Activated CD4-positive, alpha-beta T cell treated with anti-CD3 and anti-CD28 coated beads, Interleukin-2, amount 50 U/mL, for 48 hours (primary cell): ENCODE results near the gene IER5.
"Not testable (repeated sequence)": the region's sequence is repeated elsewhere in the genome, so short reads cannot be mapped to it uniquely, and the experiment has no call there.

Source experiments
- DNase-seq, 2 experiments: peaks; one replicate each; pipeline ENCODE4 v3.0.0-alpha.2; 2020

Gene IER5

DNA sequence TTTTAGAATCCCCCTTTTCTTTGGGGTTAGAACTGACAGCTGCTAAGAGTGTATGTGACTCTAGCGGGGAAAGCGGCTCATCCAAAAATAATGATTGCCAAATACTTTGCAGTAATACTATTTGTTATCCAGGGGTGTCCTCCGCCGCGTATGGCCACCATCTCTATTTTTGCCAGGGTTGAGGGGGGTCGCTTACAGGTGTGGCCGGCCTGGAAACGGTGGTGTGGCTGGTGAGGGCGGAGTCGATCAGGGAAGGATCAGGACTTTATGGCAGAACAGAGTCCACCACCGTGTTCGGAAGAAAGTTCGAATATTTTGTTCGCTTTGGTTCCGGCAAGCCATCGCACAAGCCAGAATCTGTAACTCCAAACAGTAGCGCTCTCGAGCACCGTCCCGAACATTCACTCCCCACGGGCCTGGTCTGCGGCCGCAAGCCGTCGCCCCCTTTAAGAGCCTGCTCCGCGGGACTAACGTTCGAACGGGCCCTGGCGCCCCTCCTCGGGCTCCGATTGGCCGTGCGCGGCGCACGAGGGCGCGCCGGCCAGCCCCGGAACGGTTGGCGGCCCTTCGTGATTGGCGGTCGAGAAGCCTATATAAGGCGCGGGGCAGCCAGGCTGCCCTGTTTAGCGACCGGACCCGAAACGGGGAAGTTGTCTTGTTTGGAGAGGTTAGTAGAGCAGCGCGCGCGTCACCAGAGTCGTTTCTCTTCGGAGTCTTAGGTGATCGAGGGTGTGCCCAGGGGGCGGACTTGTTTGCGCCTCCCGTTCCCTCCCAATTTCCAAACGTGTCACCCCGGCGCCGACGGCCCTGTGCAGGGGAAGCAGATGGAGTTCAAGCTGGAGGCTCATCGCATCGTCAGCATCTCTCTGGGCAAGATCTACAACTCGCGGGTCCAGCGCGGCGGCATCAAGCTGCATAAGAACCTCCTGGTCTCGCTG lies at the start of gene IER5:
TSS of gene IER5 (plus strand) at position 622 of the 938 bp plus-strand sequence. CDS start at position 825, 203 bp downstream.
- DNase-seq: peak; percentile 95 to 97

DNA sequence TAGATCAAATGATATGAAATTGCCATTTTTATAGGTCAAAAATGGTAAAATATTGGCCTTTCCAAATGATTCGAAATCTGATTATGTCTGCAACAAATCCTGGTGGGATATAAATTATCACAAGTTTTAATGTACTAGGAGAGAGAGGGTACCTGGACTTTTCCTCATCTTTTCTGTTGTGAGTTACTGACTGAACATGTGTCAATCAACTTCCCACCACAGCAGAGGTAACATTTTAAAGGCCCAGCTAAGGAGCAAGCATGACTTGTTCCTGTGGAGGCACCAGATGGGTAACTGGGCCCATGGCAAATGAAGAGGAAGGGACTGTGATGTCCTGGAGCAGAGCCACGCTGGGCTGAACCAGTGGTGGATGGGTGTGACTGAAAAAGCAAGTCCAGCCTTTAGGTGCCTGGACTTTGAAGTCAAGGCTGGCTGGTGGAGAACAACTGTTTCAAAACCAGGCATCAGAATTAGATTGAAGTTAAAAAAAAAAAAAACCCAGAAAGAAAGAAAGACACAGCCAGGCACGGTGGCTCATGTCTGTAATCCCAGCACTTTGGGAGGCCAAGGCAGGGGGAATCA lies 48.1 kb upstream of the IER5 start:
- DNase-seq: no peak

DNA sequence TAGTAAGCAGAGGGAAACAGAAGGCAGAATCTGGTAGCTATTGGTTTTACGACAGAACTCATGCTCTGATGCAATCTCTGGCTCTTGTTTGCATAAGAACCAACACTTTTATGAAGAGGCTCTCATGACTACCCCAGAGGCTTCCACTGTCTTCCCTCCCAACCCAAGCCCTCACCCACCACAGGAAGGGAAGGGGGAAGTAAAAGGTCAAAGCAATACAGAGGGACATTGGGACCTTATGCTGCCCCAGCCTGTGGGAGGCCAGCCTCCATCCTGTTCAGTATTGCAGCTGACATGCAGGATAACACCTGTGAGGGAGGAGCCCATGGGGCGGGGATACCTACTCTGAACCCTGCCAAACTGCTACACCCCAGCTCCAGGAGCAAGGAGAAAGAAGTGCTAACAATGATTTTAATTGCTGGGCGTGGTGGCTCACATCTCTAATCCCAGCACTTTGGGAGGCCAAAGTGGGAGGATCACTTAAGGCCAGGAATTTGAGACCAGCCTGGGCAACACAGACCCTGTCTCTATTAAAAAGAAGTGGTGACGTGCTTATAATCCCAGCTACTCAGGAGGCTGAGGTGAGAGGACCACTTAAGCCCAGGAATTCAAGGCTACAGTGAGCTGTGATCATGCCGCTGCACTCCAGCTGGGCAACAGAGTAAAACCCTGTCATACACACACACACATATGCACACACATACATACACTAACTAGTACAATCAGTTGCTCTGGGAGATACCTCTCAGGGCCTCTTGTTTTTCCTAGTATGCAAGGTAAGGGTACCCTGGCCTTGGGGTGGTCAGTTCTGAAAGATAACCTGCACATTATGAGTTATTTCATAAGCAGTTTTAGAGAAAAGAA lies 45.2 kb upstream of the IER5 start:
- no peak for DNase-seq

DNA sequence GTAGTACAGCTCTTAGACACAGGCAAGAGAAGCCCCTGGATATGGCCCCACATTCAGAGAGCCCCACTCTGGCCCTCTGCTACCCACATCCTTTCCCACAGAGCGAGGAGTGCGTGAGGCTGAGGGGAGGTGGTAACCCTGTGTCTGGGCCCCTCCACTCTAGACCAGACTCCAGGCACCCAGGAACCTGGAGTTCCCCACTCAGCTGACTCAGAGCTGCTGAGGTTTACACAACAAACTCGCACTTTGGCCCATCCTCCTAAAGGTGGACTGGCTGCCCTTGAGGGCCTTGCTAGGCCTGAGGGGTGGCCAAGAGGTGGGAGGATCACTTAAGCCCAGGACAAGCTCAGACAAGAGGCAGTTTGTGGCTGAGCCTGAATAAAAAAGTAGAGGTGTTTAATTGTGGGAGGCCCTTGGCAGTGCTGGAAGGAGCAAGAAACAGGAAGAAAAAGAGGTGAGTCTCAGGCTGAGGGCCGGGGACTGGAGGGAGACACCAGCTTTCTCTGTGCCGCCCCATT lies 44.0 kb upstream of the IER5 start:
- peak; percentile 59 to 66 for DNase-seq

DNA sequence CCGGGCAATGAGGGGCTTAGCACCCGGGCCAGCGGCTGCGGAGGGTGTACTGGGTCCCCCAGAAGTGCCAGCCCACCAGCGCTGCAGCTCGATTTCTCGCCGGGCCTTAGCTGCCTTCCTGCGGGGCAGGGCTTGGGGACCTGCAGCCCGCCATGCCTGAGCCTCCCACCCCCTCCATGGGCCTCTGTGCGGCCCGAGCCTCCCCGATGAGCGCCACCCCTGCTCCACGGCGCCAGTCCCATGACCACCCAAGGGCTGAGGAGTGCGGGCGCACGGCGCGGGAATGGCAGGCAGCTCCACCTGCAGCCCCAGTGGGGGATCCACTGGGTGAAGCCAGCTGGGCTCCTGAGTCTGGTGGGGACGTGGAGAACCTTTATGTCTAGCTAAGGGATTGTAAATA lies 42.6 kb upstream of the IER5 start:
- DNase-seq: not testable (repeated sequence)

DNA sequence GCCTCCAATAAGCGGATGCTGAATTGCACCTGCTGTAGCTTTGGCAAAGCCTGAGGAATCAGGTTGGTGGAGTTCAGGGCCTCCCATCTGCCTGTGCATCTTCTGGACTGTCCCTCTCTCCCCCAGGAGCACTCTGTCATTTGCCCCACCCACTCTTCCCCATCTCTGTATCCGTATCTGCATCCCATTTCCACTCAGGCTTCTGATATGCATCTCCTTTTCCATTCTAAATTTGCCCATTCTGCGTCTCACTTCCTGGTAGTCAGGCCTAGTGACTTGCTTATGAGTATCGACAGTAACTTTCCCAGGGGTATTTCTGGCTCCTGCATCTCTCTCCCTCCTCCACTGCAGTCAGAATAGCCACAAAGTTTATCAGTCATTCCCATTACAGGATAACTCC lies 39.1 kb upstream of the IER5 start:
- DNase-seq: no peak

DNA sequence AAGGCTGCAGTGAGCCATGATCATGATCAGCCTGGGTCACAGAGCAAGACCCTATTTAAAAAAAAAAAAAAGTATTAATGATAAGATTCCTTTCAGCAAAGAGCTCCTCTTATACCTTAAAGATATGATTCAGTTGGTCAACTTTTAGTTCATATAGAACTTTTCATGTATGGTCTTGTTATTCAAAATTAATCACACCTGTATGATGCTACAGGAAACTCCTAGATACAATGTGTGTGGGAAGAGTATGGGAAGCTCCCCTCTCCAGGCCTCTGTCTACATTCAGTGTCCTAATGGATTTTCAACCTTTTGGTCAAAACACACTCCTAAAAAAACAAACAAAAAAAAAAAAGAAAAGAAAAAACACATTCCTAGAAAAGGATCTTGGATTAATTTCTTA lies 37.6 kb upstream of the IER5 start:
- no peak for DNase-seq

DNA sequence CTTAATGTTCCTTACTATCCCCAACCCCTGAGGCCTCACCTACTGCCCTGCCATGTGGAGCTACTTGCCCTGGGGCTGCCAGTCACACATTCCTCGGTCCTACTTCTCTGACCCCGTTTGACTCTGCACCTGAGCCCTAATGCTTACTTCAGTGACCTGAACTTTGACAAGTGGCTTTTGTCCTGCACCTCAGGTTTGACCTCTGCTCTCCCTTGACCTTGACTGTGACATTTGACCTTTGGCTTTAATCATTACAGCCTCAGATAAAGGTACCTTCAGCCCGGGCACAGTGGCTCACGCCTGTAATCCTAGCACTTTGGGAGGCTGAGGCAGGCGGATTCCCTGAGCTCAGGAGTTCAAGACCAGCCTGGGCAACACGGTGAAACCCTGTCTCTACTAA lies 31.9 kb upstream of the IER5 start:
- DNase-seq: no peak

DNA sequence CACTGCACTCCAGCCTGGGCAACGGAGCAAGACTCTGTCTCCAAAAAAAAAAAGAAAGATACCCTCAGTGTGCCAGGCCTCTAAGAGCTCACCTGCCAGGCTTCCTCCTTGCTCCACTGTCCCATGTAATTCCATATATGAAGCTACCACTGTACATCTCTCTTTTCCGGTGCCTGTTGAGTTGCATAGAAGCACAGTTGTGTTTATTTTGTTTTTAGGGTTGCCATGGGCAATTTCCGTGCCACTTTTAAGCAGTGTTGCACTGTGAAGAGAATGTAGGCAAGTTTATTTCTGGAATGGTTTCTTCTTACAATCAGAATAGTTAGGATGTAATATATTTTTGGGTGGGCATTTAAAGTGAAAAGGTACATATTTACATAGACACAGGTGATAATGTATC lies 31.4 kb upstream of the IER5 start:
- no peak for DNase-seq

DNA sequence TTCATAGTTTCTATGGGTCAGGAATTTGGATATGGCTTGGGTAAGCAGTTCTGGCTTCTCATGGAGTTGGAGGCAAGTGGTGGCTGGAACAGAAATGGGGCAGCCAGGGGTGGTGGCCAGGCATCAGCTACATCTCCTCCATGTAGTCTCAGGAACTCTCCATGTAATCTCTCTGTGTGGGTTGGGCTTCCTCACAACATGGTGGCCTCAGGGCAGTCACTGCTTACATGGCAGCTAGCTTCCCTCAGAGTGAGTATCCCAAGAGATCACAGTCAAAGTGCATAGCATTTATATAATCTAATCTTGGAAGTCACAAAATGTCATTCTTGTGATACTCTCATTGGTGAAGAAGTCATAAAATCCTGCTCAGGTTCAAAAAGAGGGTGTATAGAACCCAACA lies 29.1 kb upstream of the IER5 start:
- no peak for DNase-seq

DNA sequence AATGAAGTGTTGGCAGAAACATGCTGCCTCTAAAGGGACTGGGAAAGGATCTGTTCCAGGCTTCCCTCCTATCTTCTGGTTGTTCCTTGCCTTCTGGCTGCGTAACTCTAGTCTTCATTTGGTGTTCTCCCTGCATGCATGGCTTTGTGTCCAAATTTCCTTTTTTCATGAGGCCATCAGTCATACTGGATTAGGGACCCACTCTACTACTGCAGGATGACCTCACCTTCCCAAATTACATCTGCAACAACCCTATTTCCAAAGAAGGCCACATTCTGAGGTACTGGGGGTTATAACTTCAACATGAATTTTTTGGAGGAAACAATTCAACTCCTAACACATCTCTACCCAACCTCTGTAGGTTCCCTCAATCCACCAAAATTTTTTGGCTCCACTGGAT lies 28.4 kb upstream of the IER5 start:
- no peak for DNase-seq

DNA sequence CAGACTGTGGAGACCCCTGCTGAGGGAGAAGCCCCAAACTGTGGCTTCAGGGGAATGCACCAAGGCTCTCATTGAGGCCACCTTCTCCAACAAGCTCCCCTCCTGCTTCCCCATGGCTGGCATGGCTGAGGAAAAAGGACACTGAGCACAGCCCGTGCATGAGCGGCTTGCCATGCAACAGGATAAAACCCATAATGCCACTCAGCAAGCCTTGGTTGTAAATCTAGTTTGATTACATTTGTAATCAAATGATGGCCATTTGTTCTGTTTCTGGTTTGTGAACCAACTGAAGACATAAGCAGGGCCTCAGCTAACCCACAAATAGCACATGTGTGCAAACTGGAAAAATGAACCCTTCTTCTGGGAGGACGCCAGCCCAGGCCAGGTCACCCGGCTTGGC lies 27.6 kb upstream of the IER5 start:
- not testable (repeated sequence) for DNase-seq

DNA sequence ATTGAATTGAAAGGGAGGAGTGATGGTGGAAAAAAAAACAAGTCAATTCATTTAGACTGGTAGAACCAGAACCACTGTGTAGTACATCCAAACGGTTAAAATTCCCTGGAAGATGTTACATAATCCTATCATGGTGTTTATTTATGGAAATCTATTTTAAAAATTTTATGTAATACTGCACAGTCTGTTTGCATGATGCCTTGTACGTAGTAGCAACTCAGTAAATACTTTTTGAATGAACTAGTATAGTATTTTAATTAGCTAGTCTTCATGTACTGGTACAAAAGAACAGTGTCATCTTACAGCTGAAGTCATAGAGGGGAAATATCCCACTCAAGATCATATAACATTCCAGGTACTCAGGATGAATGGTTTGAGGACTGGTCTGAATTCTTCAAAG lies 27.0 kb upstream of the IER5 start:
- DNase-seq: no peak

DNA sequence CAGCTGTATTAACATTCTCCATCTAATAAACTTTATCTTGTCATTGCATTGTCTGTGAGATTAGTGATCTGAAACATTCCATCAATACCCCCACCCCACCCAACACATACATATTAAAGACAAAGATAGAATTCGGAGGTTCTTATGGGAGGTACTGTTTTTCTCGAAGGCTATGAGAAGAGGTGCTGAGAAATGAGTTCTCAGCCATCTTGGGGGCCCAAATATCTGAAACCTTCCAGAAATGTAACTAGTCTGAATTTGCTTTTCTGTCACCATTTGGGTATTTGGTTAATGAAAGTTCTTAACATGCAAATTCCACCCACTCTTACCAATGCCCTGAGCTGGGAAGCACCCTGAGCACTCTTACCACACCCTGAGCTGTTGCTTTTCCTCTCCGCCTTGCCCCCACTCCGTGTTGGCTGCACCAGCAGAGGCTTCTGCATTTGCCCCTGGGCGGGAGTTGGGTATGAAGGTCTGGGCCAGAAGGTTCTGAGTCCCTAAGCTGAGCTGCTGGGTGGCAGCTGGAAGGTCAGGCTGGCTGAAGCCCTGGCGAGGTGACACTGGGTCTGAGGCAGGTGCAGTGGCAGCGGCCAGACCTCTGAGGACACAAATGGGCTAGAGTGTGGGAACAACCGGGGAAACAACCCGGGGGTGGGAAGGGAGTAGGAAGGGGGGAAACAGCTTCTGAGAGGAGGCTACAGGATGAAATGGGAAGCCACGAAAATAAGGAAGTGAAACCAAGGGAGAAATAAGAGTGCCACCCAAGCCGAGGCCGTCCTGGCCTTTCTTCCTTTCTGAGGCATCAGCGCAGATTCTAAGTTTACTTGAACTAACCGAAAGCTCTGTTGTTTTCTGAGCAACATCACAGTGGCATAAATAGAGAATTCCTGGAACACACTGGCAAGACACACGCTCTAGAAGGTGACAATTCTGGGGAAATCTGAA lies 26.3 kb upstream of the IER5 start:
- DNase-seq: peak; percentile 29 to 32

DNA sequence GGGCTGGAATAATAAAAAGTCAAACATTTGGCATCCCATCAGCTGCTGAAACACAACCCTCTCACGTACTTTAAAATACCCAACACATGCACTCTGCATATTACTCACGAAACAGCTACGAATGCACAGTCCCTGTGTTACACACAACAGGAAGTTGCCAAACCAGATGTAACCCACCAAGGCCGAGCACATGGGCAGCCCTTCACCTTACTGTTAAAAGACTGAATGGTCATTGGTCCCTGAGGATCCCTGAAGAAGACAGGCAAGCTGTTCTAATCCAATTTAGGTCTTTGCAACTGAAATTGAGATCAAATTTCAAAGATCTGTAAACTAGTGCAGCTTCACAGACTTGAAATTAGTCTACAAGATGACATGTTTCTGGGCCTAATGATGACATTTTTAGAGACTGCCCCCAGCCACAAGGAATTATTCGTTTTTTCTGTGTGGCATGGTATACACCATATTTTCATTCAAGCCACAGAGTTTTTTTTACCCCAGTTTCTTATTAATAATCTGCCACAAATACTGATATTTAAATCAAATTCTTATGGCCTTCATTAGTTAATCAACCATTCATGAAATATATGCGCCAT lies 25.6 kb upstream of the IER5 start:
- DNase-seq: peak; percentile 28 to 37

DNA sequence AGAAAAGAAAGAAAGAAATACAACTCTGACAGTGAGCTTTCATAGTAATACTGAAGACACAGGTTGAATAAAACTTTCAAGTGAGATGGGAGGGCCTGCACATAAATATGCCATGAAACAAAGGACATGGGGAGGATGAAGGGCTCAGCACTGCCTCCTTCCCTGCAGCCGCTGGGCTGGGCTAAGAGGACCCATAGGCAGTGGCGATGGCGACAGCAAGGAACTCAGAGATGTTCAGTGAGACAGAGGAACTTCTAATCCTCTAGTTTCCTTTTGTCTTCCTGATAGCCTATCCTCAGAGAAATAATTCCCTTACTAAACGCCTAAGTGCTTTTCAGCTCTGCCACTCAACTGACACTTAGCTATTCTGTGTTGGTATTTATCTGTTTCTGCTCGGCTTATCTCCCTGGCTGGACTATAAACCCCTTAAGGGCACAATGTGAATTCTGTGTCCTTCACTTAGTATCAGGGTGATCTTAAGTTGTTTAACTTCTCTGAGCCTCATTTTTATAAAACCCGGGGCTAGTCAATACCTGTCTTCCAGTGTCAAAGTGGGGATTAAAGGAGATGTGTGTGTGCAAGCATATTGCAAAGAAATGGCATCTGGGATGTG lies 24.4 kb upstream of the IER5 start:
- no peak for DNase-seq

DNA sequence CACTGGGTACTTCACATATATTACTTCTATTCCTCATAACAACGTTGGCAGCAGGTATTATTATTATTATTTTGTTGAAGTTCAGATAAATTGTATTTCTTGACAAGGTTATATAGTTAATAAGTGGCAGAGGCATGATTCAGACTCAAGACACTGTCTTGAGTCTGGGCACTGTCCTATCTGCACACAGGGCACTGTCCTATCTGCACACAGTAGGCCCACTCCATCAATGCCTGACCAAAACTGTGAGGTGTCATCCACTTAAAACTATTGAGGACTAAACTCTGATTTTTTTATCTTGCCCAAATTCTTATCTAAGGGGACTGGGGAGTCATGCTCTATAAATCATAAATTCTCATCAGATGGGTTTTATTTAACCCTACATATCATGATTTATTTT lies 23.8 kb upstream of the IER5 start:
- DNase-seq: no peak

DNA sequence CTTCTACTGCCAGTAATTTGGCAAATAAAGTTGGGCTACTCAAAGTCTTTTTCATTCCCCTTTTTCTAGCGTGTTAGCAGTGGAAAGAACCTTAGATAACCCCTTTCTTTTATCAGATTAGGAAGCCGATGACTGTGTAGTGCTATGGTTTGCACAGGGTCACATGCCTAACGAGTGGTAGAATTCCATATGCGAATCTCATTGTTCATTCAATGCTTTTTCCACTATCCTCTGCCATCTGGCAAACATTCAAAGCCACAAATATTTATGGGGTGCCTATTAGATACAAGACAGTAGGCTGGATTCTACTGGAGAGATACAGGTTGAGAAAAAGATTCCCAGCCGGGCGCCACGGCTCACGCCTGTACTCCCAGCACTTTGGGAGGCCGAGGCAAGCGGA lies 14.9 kb upstream of the IER5 start:
- DNase-seq: no peak

DNA sequence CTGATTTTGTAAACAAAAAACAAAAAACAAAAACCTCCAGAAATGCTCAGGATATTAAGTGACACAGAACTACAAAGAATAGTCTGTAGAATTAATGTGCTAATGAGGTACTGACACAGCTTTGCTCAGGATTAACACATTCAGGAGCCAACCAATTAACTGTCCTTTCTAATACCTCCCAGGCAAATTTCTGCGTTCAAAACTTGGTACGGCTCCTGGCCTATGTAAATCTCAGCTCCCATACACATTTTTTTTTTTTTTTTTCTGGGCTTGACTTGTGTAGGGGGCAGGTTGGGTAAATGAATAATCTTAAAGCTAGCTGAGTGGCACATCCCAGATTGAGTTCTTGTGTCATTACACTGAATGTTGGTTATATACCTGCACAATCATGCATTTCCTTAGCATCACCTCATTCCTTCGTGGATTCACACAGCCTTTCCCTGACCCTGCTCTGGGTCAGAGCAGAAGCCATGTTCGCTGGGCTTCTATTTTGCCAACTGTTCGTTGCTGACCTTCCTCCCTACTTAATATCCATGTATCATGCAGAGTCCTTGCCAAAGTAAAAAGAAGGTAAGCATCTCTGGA lies 12.6 kb upstream of the IER5 start:
- no peak for DNase-seq

DNA sequence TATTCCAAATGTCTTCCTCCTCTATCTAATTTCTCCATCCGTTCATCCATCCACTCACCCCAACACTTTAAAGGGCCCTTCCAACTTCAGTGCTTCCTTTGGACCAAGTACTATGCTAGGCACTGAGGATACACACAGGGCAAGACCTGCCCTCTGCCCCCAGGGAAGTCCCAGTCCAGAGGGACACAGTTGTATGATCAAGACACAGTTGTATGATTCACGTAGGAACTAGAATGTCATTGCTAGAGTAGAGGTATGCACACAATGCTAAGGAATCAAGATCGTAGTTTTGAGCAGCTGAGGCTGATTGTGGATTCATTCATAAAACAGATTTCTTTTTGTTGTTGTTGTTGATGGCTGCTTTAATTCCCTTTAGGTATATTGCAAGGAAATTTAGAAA lies 11.6 kb upstream of the IER5 start:
- DNase-seq: no peak
